Hepatocyte (in vitro differentiated cells): ENCODE results near the gene CPLANE2. TPM values are rescaled to one million over a fixed set of nuclear protein-coding genes. Genes with fewer than 3 reads are reported as not detected.

ENCODE experiments used
- DNase-seq: peaks from one replicate; pipeline ENCODE4 v3.0.0-alpha.2; 2016; ENCODE audit warnings: low spot score
- H2AFZ ChIP-seq: fragments of 200-600 bp; sonication (generic); 2 replicates; pipeline ENCODE4 v1.6.0; 2016; ENCODE audit warnings: antibody characterized with exemption, mild to moderate bottlenecking
- H3K27ac ChIP-seq: fragments of 200-600 bp; sonication (generic); 2 replicates; pipeline ENCODE4 v1.5.1; 2016; ENCODE audit warnings: mild to moderate bottlenecking
- H3K27me3 ChIP-seq: fragments of 200-600 bp; sonication (generic); 2 replicates; pipeline ENCODE4 v1.6.1; 2016
- H3K36me3 ChIP-seq: fragments of 200-600 bp; sonication (generic); replicated peaks from 2 replicates; pipeline ENCODE4 v1.5.1; 2016; ENCODE audit warnings: low read depth; ENCODE audit not compliant: insufficient read depth
- H3K4me1 ChIP-seq: fragments of 200-600 bp; sonication (generic); 2 replicates; pipeline ENCODE4 v1.5.1; 2016; ENCODE audit warnings: mild to moderate bottlenecking, moderate library complexity; ENCODE audit not compliant: insufficient read depth
- H3K4me2 ChIP-seq: fragments of 200-600 bp; sonication (generic); 2 replicates; pipeline ENCODE4 v1.6.0; 2016
- H3K4me3 ChIP-seq: fragments of 200-600 bp; sonication (generic); 2 replicates; pipeline ENCODE4 v1.5.1; 2016; ENCODE audit warnings: mild to moderate bottlenecking
- H3K79me2 ChIP-seq: fragments of 200-600 bp; sonication (generic); 2 replicates; pipeline ENCODE4 v1.6.0; 2017; ENCODE audit warnings: mild to moderate bottlenecking
- H3K9me2 ChIP-seq: fragments of 200-600 bp; sonication (generic); replicated peaks from 2 replicates; pipeline ENCODE4 v1.6.0; 2017; ENCODE audit warnings: mild to moderate bottlenecking; ENCODE audit not compliant: insufficient read depth
- H3K9me3 ChIP-seq: fragments of 200-600 bp; sonication (generic); 2 replicates; pipeline ENCODE4 v1.5.1; 2016; ENCODE audit warnings: low read depth, mild to moderate bottlenecking
- H4K20me1 ChIP-seq: fragments of 200-600 bp; sonication (generic); 2 replicates; pipeline ENCODE4 v1.6.0; 2016; ENCODE audit warnings: mild to moderate bottlenecking; ENCODE audit not compliant: insufficient read depth, poor library complexity, severe bottlenecking
- EZH2 ChIP-seq: fragments of 200-600 bp; sonication (generic); IDR thresholded peaks from 2 replicates; pipeline ENCODE4 v1.6.1; 2016; ENCODE audit warnings: antibody characterized with exemption, mild to moderate bottlenecking, borderline replicate concordance
- EZH2phosphoT487 ChIP-seq: fragments of 200-600 bp; sonication (generic); IDR thresholded peaks from one replicate; pipeline ENCODE4 v1.6.1; 2018; ENCODE audit warnings: antibody characterized with exemption, mild to moderate bottlenecking, low read depth, moderate library complexity; ENCODE audit not compliant: unreplicated experiment, severe bottlenecking
- WGBS: methylation state at CpG from one replicate; pipeline ENCODE4 v1.1.6; 2016; ENCODE audit warnings: low lambda C conversion rate; ENCODE audit errors: missing lambda C conversion rate; 5-methylcytosine and 5-hydroxymethylcytosine counted together
- polyA plus RNA-seq: library from polyadenylated mRNA; unstranded; fragments of >200 nt; fragmentation: Nextera tagmentation; extraction: Ambion mirVana; gene quantifications from 2 replicates; pipeline ENCODE4 v1.2.1, GENCODE V29; 2016
- total RNA-seq: library from RNA; depleted of rRNA; stranded (reverse); fragments of >200 nt; gene quantifications from 2 replicates; pipeline ENCODE4 v1.2.3, GENCODE V29; 2014
- TF ChIP-seq, protein P1 (sequence below): fragments of 200-600 bp; sonication (generic); IDR thresholded peaks from 2 replicates; pipeline ENCODE4 v1.5.1; 2016; ENCODE audit warnings: antibody characterized with exemption, mild to moderate bottlenecking; ENCODE audit not compliant: poor library complexity

Gene CPLANE2, protein sequence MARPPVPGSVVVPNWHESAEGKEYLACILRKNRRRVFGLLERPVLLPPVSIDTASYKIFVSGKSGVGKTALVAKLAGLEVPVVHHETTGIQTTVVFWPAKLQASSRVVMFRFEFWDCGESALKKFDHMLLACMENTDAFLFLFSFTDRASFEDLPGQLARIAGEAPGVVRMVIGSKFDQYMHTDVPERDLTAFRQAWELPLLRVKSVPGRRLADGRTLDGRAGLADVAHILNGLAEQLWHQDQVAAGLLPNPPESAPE
- 5.4 and 6.6 TPM in 2 replicates for total RNA-seq
- 2.9 and 6.6 TPM in 2 replicates for polyA plus RNA-seq

- Histone ChIP-seq H3K27ac (peak within 1 kb of the TSS; percentile 88), H3K9me3 (no peaks in the 10 kb centered on the region), H3K4me1 (peaks cover 16% of the 10 kb centered on the region), H3K9me2 (no peaks in the 10 kb centered on the region), H3K4me3 (peak within 1 kb of the TSS; percentile 47), H3K27me3 (no peaks in the 10 kb centered on the region), H3K4me2 (peak within 1 kb of the TSS; percentile 92), H3K36me3 (no peaks in the 10 kb centered on the region), H2AFZ (peak within 1 kb of the TSS; percentile 93), H3K79me2 (no peaks in the 10 kb centered on the region), H4K20me1 (no peaks in the 10 kb centered on the region)
- DNase-seq, result peak; percentile 97
- TF ChIP-seq EZH2phosphoT487 (no peak), EZH2 (no peak)
- TF ChIP-seq, protein P1, sequence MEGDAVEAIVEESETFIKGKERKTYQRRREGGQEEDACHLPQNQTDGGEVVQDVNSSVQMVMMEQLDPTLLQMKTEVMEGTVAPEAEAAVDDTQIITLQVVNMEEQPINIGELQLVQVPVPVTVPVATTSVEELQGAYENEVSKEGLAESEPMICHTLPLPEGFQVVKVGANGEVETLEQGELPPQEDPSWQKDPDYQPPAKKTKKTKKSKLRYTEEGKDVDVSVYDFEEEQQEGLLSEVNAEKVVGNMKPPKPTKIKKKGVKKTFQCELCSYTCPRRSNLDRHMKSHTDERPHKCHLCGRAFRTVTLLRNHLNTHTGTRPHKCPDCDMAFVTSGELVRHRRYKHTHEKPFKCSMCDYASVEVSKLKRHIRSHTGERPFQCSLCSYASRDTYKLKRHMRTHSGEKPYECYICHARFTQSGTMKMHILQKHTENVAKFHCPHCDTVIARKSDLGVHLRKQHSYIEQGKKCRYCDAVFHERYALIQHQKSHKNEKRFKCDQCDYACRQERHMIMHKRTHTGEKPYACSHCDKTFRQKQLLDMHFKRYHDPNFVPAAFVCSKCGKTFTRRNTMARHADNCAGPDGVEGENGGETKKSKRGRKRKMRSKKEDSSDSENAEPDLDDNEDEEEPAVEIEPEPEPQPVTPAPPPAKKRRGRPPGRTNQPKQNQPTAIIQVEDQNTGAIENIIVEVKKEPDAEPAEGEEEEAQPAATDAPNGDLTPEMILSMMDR, result no peak
- WGBS, result 2% methylated on average over 41 of the region's 57 CpGs
Observed at GRCh38 chr1:16236511-16237342, at the start of gene CPLANE2. TSS of gene CPLANE2 (minus strand) at chr1:16237183. CDS start at chr1:16236742, 441 bp downstream.

DNA sequence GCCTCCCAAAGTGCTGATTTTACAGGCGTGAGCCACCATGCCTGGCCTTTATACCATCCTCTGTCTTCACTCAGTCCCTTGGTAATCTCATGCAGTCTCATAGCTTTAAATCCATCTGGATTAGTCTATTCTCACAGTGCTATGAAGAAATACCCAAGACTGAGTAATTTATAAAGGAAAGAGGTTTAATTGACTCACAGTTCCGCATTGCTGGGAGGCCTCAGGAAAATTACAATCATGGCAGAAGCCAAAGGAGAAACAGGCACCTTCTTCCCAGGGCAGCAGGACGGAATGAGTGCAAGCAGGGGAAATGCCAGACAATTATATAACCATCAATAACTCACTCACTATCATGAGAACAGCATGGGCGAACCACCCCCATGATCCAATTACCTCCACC, 49.1 kb upstream of the CPLANE2 start:
- Histone ChIP-seq H3K4me3 (no peak overlapping the region), H3K27me3 (no peaks in the 10 kb centered on the region), H2AFZ (no peak overlapping the region), H4K20me1 (no peaks in the 10 kb centered on the region), H3K79me2 (peaks cover 10% of the 10 kb centered on the region), H3K27ac (no peak overlapping the region), H3K9me3 (no peaks in the 10 kb centered on the region), H3K4me2 (no peak overlapping the region), H3K9me2 (no peaks in the 10 kb centered on the region), H3K4me1 (no peaks in the 10 kb centered on the region), H3K36me3 (no peaks in the 10 kb centered on the region)
- WGBS, result 95% methylated on average over 4 of the region's 4 CpGs
- DNase-seq, result no peak
- TF ChIP-seq EZH2 (no peak), EZH2phosphoT487 (no peak)
- TF ChIP-seq, protein P1, result no peak

GRCh38 chr1:16281765-16282164, 44.8 kb upstream of the CPLANE2 start:
- Histone ChIP-seq H2AFZ (no peak overlapping the region), H3K4me1 (no peaks in the 10 kb centered on the region), H3K27me3 (no peaks in the 10 kb centered on the region), H3K4me3 (no peak overlapping the region), H3K79me2 (peaks cover 2% of the 10 kb centered on the region), H3K27ac (no peak overlapping the region), H3K9me2 (no peaks in the 10 kb centered on the region), H3K9me3 (no peaks in the 10 kb centered on the region), H3K4me2 (no peak overlapping the region), H4K20me1 (no peaks in the 10 kb centered on the region), H3K36me3 (no peaks in the 10 kb centered on the region)
- TF ChIP-seq EZH2 (no peak), EZH2phosphoT487 (no peak)
- TF ChIP-seq, protein P1, result no peak
- 94% methylated on average over 2 of the region's 2 CpGs for WGBS
- DNase-seq, result no peak
